ENCODE data around the gene FCRLA.

The FCRLA gene

GRCh38 chr1:161726473-161727255 lies 19.6 kb downstream of the FCRLA start:
- TF ChIP-seq ESRRG (CRISPR knock-in tag; IDR thresholded peaks at IDR 0.05), result no peak
- TF ChIP-seq ZFP3 (CRISPR knock-in tag; IDR thresholded peaks at IDR 0.05), result no peak
- no peak for TF ChIP-seq PPARA (CRISPR knock-in tag; IDR thresholded peaks at IDR 0.05; ENCODE audit: borderline replicate concordance)
- TF ChIP-seq ZFP30 (CRISPR knock-in tag; IDR thresholded peaks at IDR 0.05), result no peak
- no peak for TF ChIP-seq POU6F1 (CRISPR knock-in tag; IDR thresholded peaks at IDR 0.05; ENCODE audit: borderline replicate concordance, low read depth)
- no peak for TF ChIP-seq CREB5 (CRISPR knock-in tag; IDR thresholded peaks at IDR 0.05; ENCODE audit: low read depth)
- no peak for TF ChIP-seq ZC3H10 (CRISPR knock-in tag; IDR thresholded peaks at IDR 0.05)
- ATAC-seq, result peak; percentile 78

- 0 out of 3 replicates have a peak, but pooled peaks have one; percentile 0 for ATAC-seq
- TF ChIP-seq TCF4 (CRISPR knock-in tag; IDR thresholded peaks at IDR 0.05; ENCODE audit: borderline replicate concordance) (no peak), PATZ1 (CRISPR knock-in tag; IDR thresholded peaks at IDR 0.05; ENCODE audit: borderline replicate concordance) (no peak), ZNF8 (CRISPR knock-in tag; IDR thresholded peaks at IDR 0.05) (no peak), CSDC2 (CRISPR knock-in tag; IDR thresholded peaks at IDR 0.05) (no peak), TSHZ2 (CRISPR knock-in tag; IDR thresholded peaks at IDR 0.05) (no peak), ZFP30 (CRISPR knock-in tag; IDR thresholded peaks at IDR 0.05) (no peak), OSR1 (CRISPR knock-in tag; IDR thresholded peaks at IDR 0.05) (no peak), POU6F1 (CRISPR knock-in tag; IDR thresholded peaks at IDR 0.05; ENCODE audit: borderline replicate concordance, low read depth) (no peak), ZFP3 (CRISPR knock-in tag; IDR thresholded peaks at IDR 0.05) (no peak), ESRRG (CRISPR knock-in tag; IDR thresholded peaks at IDR 0.05) (no peak), GLIS3 (CRISPR knock-in tag; IDR thresholded peaks at IDR 0.05) (no peak), RARB (CRISPR knock-in tag; IDR thresholded peaks at IDR 0.05) (no peak), ZNF565 (CRISPR knock-in tag; conservative IDR thresholded peaks at IDR 0.05; ENCODE audit: low read depth) (no peak), BACH2 (CRISPR knock-in tag; IDR thresholded peaks at IDR 0.05; ENCODE audit: borderline replicate concordance) (no peak), ISL1 (CRISPR knock-in tag; IDR thresholded peaks at IDR 0.05) (no peak), SNAI2 (CRISPR knock-in tag; IDR thresholded peaks at IDR 0.05) (no peak), TOX (CRISPR knock-in tag; IDR thresholded peaks at IDR 0.05; ENCODE audit: borderline replicate concordance) (no peak), ZNF70 (CRISPR knock-in tag; IDR thresholded peaks at IDR 0.05) (no peak)
Observed at GRCh38 chr1:161727256-161727924, 20.4 kb downstream of the FCRLA start.

Data from SK-N-SH treated with all-trans-retinoic acid at 6 μM for 48 hours (cell line).